Type B pancreatic cell (in vitro differentiated cells): ENCODE measurements around the gene TAP2. TPM values are rescaled to one million over a fixed set of nuclear protein-coding genes. Genes with fewer than 3 reads are reported as not detected.

Experiments used
- DNase-seq: peaks from one replicate; pipeline ENCODE4 v3.0.0; 2021; ENCODE audit warnings: mixed read lengths; ENCODE audit not compliant: unreplicated experiment; ENCODE audit errors: extremely low spot score
- H3K27ac Mint-ChIP-seq: 2 replicates; pipeline ENCODE4 v1.8.0; 2021; ENCODE audit warnings: mild to moderate bottlenecking, mixed read lengths
- H3K27me3 Mint-ChIP-seq: 2 replicates; pipeline ENCODE4 v1.8.0; 2021; ENCODE audit warnings: mixed read lengths
- H3K36me3 Mint-ChIP-seq: 2 replicates; pipeline ENCODE4 v1.8.0; 2021; ENCODE audit warnings: mixed read lengths
- H3K4me1 Mint-ChIP-seq: one replicate; pipeline ENCODE4 v1.8.0; 2021; ENCODE audit warnings: mixed read lengths; ENCODE audit not compliant: unreplicated experiment
- H3K4me3 Mint-ChIP-seq: 2 replicates; pipeline ENCODE4 v1.8.0; 2021; ENCODE audit warnings: mild to moderate bottlenecking, mixed read lengths
- H3K9me3 Mint-ChIP-seq: 2 replicates; pipeline ENCODE4 v1.8.0; 2021; ENCODE audit warnings: mixed read lengths
- CTCF ChIP-seq: fragments of 200-600 bp; sonication (generic); conservative IDR thresholded peaks from 2 replicates; pipeline ENCODE4 v1.5.0; 2021; ENCODE audit warnings: antibody characterized with exemption, mild to moderate bottlenecking
- total RNA-seq: library from RNA; stranded (reverse); gene quantifications from 2 replicates; pipeline ENCODE4 v1.2.1, GENCODE V29; 2021; ENCODE audit warnings: low replicate concordance

The TAP2 gene
- total RNA-seq, 1 donor from 2014 or later = 22.0 TPM

GRCh38 chr6:32836873-32837272 lies 1.7 kb downstream of the TAP2 start:
- Mint-ChIP-seq H3K9me3 (no peaks in the 10 kb centered on the region), H3K27ac (no peak overlapping the region), H3K36me3 (peaks cover 9% of the 10 kb centered on the region), H3K4me3 (peak overlapping the region; percentile 94), H3K4me1 (no peaks in the 10 kb centered on the region), H3K27me3 (peaks cover 18% of the 10 kb centered on the region)
- no peak for DNase-seq
- TF ChIP-seq CTCF = no peak

- Mint-ChIP-seq H3K27ac (no peak overlapping the region), H3K4me3 (no peak overlapping the region), H3K9me3 (no peaks in the 10 kb centered on the region), H3K4me1 (no peaks in the 10 kb centered on the region), H3K36me3 (peaks cover 9% of the 10 kb centered on the region), H3K27me3 (peaks cover 13% of the 10 kb centered on the region)
- no peak for TF ChIP-seq CTCF
- DNase-seq = no peak
Observed at GRCh38 chr6:32835167-32835893, 3.2 kb downstream of the TAP2 start.

GRCh38 chr6:32833664-32834063 lies 4.9 kb downstream of the TAP2 start:
- Mint-ChIP-seq H3K27ac (no peak overlapping the region), H3K9me3 (no peaks in the 10 kb centered on the region)

GRCh38 chr6:32832535-32832934 lies 6.0 kb downstream of the TAP2 start:
- H3K4me3 Mint-ChIP-seq = no peak overlapping the region
- peaks cover 13% of the 10 kb centered on the region for H3K27me3 Mint-ChIP-seq
- H3K9me3 Mint-ChIP-seq = no peaks in the 10 kb centered on the region
- no peaks in the 10 kb centered on the region for H3K4me1 Mint-ChIP-seq
- TF ChIP-seq CTCF = no peak
- DNase-seq = no peak
- peaks cover 12% of the 10 kb centered on the region for H3K36me3 Mint-ChIP-seq
- no peak overlapping the region for H3K27ac Mint-ChIP-seq

More at GRCh38 chr6:32833664-32834063, 4.9 kb downstream of the TAP2 start:
- DNase-seq = no peak
- Mint-ChIP-seq H3K4me3 (no peak overlapping the region), H3K36me3 (peaks cover 12% of the 10 kb centered on the region), H3K27me3 (peaks cover 13% of the 10 kb centered on the region), H3K4me1 (no peaks in the 10 kb centered on the region)
- TF ChIP-seq CTCF = no peak

- Mint-ChIP-seq H3K9me3 (no peaks in the 10 kb centered on the region), H3K36me3 (peaks cover 9% of the 10 kb centered on the region), H3K27ac (no peak overlapping the region), H3K4me3 (no peak overlapping the region), H3K4me1 (peaks cover 3% of the 10 kb centered on the region), H3K27me3 (peaks cover 10% of the 10 kb centered on the region)
- DNase-seq = no peak
- TF ChIP-seq CTCF = no peak
Observed at GRCh38 chr6:32830936-32831335, 7.6 kb downstream of the TAP2 start.
